ENCODE data around the gene CMTM3. TPM values are rescaled to one million over a fixed set of nuclear protein-coding genes. Genes with fewer than 3 reads are reported as not detected.
"Not testable (repeated sequence)": the region's sequence is repeated elsewhere in the genome, so short reads cannot be mapped to it uniquely, and the experiment has no call there.

Gene CMTM3
- total RNA-seq, 1 experiment from 2014 or later: 19.1 TPM

GRCh38 chr16:66610111-66610820, 5.8 kb downstream of the CMTM3 start:
- no peak for DNase-seq (ENCODE audit: low spot score)
- TF ChIP-seq NR2C2 (CRISPR knock-in tag; IDR thresholded peaks at IDR 0.05): no peak
- TF ChIP-seq ZNF416 (CRISPR knock-in tag; IDR thresholded peaks at IDR 0.05): no peak
- no peak for TF ChIP-seq ATF6 (CRISPR knock-in tag; IDR thresholded peaks at IDR 0.05)
- no peak for TF ChIP-seq PRDM15 (CRISPR knock-in tag; IDR thresholded peaks at IDR 0.05)
- no peak for TF ChIP-seq AR (CRISPR knock-in tag; IDR thresholded peaks at IDR 0.05)
- TF ChIP-seq NFYB (CRISPR knock-in tag; conservative IDR thresholded peaks at IDR 0.05; ENCODE audit: low read depth): no peak
- TF ChIP-seq HMGA2 (CRISPR knock-in tag; IDR thresholded peaks at IDR 0.05): no peak
- no peak for TF ChIP-seq USF1 (CRISPR knock-in tag; IDR thresholded peaks at IDR 0.05)
- no peak for TF ChIP-seq ZMAT4 (CRISPR knock-in tag; IDR thresholded peaks at IDR 0.05)
- TF ChIP-seq CDX4 (CRISPR knock-in tag; IDR thresholded peaks at IDR 0.05; ENCODE audit: borderline replicate concordance): no peak
- H3K27ac Mint-ChIP-seq: no peak overlapping the region
- H3K4me1 Mint-ChIP-seq: peaks cover 21% of the 10 kb centered on the region
- no peak overlapping the region for H3K4me3 Mint-ChIP-seq
- peaks cover 41% of the 10 kb centered on the region for H3K36me3 Mint-ChIP-seq
- POLR2A ChIA-PET: interaction anchor here (0.6 kb wide), 1 partner anchor 135 kb away, joined by 3 read pairs; no protein-coding TSS in a partner anchor
- no peaks in the 10 kb centered on the region for H3K27me3 Mint-ChIP-seq (ENCODE audit: low read depth)
- CTCF ChIA-PET: interaction anchor here (4.0 kb wide), 1 partner anchor 42 kb away, joined by 70 read pairs; no protein-coding TSS in a partner anchor
- H3K9me3 Mint-ChIP-seq: no peaks in the 10 kb centered on the region
- no peak for ATAC-seq

- H3K9me3 Mint-ChIP-seq; DNase-seq (ENCODE audit: low spot score); H3K27me3 Mint-ChIP-seq (ENCODE audit: low read depth); H3K27ac Mint-ChIP-seq; H3K4me3 Mint-ChIP-seq; ATAC-seq; CTCF ChIA-PET; POLR2A ChIA-PET: not testable (repeated sequence)
- H3K4me1 Mint-ChIP-seq: peaks cover 26% of the 10 kb centered on the region
- H3K36me3 Mint-ChIP-seq: peaks cover 45% of the 10 kb centered on the region
These were observed 7.4 kb downstream of the CMTM3 start for GRCh38 chr16:66611911-66612310.
